ENCODE results near the gene CHTOP.

Gene CHTOP

DNA sequence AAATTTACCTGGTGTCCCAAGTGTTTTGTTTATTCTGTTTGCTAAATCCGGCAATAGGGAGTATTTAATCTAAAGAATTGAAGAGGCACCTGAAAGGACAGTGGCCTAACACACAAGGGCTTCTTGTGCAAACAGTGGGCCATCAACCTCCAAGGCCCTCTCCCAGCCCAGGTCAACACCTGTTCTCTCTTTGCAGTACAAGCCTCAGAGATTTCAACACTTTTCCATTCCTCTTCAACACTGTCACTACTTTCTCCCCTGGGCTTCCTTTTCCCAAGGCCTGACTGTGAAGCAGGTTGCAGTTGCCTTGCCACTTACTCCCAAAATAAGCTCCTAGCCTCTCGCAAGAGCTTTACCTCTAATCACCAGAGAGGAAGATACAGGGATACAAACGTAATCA, 21.5 kb downstream of the CHTOP start:
- no peak for DNase-seq (ENCODE audit: low read depth)
- no peak overlapping the region for H3K4me3 ChIP-seq (ENCODE audit: low read depth, low read length)
- TF ChIP-seq, protein P1, sequence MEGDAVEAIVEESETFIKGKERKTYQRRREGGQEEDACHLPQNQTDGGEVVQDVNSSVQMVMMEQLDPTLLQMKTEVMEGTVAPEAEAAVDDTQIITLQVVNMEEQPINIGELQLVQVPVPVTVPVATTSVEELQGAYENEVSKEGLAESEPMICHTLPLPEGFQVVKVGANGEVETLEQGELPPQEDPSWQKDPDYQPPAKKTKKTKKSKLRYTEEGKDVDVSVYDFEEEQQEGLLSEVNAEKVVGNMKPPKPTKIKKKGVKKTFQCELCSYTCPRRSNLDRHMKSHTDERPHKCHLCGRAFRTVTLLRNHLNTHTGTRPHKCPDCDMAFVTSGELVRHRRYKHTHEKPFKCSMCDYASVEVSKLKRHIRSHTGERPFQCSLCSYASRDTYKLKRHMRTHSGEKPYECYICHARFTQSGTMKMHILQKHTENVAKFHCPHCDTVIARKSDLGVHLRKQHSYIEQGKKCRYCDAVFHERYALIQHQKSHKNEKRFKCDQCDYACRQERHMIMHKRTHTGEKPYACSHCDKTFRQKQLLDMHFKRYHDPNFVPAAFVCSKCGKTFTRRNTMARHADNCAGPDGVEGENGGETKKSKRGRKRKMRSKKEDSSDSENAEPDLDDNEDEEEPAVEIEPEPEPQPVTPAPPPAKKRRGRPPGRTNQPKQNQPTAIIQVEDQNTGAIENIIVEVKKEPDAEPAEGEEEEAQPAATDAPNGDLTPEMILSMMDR (IDR thresholded peaks at IDR 0.05; ENCODE audit: control insufficient read depth, extremely low read depth, insufficient read depth) = no peak

DNA sequence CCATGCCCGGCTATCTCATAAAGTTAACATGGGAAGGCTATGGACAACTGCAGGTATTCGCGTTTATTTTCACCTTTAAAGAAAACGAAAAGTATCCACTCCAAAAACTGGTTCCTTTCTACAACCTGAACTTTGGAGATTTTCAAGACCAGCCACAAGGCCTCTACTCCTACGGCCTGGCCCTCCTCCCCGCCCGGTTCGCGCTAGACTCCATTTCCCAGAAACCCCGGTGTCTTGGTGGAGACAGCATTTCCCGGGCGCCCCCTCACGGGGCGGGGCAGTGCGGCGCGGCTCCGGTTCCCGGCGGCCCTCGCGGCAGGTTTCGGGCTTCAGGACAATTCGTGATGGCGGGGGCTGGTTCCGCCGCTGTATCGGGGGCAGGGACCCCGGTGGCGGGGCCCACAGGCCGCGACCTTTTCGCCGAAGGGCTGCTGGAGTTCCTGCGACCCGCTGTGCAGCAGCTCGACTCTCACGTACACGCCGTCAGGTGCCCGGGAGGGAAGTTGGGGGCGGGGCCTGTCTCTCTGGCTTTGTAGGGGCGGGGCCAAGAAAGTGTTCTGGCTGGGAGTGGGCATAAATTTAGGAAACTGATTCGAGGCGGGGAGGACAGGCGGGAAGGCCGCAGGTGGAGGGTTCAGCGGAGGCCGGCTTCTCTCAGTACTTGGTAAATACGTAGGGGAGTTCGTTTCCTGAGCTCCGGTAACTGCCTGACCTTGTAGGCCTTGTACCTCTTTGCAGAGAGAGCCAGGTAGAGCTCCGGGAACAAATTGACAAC, 24.7 kb downstream of the CHTOP start, which contains the start of gene SNAPIN:
SNAPIN (plus strand) TSS at position 304 of the 775 bp plus-strand sequence; CDS start at position 345, 41 bp downstream.
- DNase-seq (ENCODE audit: low read depth) = peak; percentile 63
- TF ChIP-seq, protein P1 (IDR thresholded peaks at IDR 0.05; ENCODE audit: control insufficient read depth, extremely low read depth, insufficient read depth) = no peak
- peak within 1 kb of the TSS; percentile 88 for H3K4me3 ChIP-seq (ENCODE audit: low read depth, low read length)

DNA sequence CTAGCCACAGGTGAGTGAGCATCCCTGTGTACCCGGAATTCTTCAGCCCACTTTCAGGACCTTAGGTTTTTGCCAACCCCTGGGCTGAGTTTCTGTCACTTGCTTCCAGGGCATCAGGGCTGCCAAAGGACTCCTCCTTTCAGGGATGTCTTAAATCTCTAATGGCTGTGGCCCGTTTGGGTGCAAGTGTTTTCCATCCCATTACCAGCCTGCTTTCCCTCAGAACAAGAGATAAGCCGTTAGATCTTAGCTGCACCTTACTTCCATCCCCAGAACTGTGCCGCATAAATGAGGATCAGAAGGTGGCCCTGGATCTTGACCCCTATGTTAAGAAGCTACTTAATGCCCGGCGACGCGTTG, 25.3 kb downstream of the CHTOP start:
- peak overlapping the region; percentile 88 for H3K4me3 ChIP-seq (ENCODE audit: low read depth, low read length)
- no peak for DNase-seq (ENCODE audit: low read depth)
- TF ChIP-seq, protein P1 (IDR thresholded peaks at IDR 0.05; ENCODE audit: control insufficient read depth, extremely low read depth, insufficient read depth) = no peak

DNA sequence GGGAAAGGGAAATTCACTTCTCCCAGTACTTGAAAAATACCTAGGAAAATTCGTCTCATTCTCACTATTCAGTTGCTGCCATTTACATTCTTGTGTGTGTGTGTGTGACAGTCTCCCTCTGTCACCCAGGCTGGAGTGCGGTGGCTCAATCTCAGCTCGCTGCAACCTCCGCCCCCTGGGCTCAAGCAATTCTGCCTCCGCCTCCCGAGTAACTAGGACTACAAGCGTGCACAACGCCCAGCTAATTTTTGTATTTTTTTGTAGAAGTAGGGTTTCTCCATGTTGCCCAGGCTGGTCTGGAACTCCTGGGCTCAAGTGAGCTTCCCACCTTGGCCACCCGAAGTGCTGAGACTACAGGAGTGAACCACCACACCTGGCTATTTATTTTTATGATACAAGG, 25.8 kb downstream of the CHTOP start:
- TF ChIP-seq, protein P1 (IDR thresholded peaks at IDR 0.05; ENCODE audit: control insufficient read depth, extremely low read depth, insufficient read depth) = no peak
- H3K4me3 ChIP-seq (ENCODE audit: low read depth, low read length) = peak overlapping the region; percentile 88
- no peak for DNase-seq (ENCODE audit: low read depth)

GRCh38 chr1:153661111-153661708, 27.3 kb downstream of the CHTOP start:
- no peak for DNase-seq (ENCODE audit: low read depth)
- H3K4me3 ChIP-seq (ENCODE audit: low read depth, low read length) = no peak overlapping the region
- TF ChIP-seq, protein P1 (IDR thresholded peaks at IDR 0.05; ENCODE audit: control insufficient read depth, extremely low read depth, insufficient read depth) = no peak

GRCh38 chr1:153662269-153662668, 28.4 kb downstream of the CHTOP start:
- no peak for DNase-seq (ENCODE audit: low read depth)
- H3K4me3 ChIP-seq (ENCODE audit: low read depth, low read length) = no peak overlapping the region
- TF ChIP-seq, protein P1 (IDR thresholded peaks at IDR 0.05; ENCODE audit: control insufficient read depth, extremely low read depth, insufficient read depth) = no peak

All from LNCaP clone FGC (cell line).